ENCODE measurements around the gene NKAIN4.
"Not testable (repeated sequence)": the region's sequence is repeated elsewhere in the genome, so short reads cannot be mapped to it uniquely, and the experiment has no call there.

Gene NKAIN4

DNA sequence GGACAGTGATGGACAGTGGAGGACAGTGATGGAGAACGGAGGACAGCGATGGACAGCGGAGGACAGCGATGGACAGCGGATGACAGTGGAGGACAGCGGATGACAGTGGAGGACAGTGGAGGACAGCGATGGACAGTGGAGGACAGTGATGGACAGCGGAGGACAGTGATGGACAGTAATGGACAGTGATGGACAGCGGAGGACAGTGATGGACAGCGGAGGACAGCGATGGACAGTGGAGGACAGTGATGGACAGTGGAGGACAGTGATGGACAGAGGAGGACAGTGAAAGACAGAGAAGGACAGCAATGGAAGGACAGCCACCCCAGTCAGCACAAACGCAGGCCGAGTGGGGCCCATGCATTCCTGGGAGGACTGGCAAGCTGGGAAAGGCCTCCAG lies 3.4 kb upstream of the NKAIN4 start:
- H3K4me1 Mint-ChIP-seq, result peaks cover 25% of the 10 kb centered on the region
- no peak overlapping the region for H3K27ac Mint-ChIP-seq
- no peak for DNase-seq
- no peak overlapping the region for H3K4me3 Mint-ChIP-seq
- peaks cover 69% of the 10 kb centered on the region for H3K27me3 Mint-ChIP-seq
- no peaks in the 10 kb centered on the region for H3K9me3 Mint-ChIP-seq
- ATAC-seq, result no peak

DNA sequence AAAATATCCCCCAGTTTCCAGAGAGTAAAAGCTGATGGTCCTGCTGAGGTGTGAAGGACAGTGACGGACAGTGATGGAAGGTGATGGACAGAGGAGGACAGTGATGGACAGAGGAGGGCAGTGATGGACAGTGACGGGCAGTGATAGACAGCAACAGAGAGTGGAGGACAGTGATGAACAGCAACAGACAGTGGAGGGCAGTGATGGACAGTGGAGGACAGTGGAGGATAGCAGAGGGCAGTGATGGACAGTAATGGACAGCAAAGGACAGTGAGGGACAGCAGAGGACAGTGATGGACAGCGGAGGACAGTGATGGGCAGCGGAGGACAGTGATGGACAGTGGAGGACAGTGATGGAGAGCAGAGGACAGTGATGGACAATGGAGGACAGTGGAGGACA lies 2.7 kb upstream of the NKAIN4 start:
- H3K4me3 Mint-ChIP-seq, result no peak overlapping the region
- H3K4me1 Mint-ChIP-seq, result peaks cover 19% of the 10 kb centered on the region
- peaks cover 69% of the 10 kb centered on the region for H3K27me3 Mint-ChIP-seq
- H3K9me3 Mint-ChIP-seq, result no peaks in the 10 kb centered on the region
- ATAC-seq, result no peak
- DNase-seq, result no peak
- H3K27ac Mint-ChIP-seq, result no peak overlapping the region

DNA sequence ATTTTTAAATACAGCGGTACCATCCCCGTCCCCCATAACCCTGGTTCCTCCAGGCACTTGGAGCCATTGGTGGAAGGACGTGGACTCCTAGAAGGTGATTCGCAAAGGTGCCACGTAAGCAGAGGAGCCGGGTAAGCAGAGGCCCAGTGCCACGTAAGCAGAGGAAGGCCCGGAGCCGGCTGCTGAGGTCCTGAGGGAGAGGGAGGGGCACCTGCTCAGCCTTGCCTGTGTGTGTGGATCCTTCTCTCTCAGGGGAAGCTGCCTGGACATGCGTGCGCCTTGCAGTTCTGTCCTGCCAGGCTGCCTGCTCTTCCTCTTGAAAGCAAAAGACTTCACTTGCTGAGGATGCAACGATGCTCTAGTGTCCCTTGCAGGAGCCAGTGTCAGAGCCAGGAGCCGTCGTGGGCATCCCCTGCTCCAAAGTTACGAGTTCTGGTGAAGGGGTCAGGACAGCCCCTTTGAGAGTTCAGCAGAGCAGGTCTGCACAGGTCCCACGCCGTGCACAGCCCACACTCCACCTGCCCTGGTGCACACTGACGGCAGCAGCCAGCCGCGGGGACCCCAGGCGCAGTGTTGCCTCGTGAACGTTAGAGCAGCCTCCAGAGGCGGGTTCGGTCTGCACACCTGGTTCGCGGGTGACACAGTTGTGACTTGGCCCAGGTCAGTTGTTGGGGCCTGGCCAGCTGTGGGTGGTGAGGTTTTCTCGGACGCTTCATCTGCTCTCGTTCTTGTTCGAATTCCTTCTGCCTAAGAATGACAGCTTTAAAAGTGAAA lies 1.9 kb upstream of the NKAIN4 start:
- H3K27me3 Mint-ChIP-seq, result peaks cover 67% of the 10 kb centered on the region
- no peaks in the 10 kb centered on the region for H3K9me3 Mint-ChIP-seq
- ATAC-seq (no peak), DNase-seq (no peak)
- no peak overlapping the region for H3K4me3 Mint-ChIP-seq
- H3K4me1 Mint-ChIP-seq, result peaks cover 14% of the 10 kb centered on the region
- H3K27ac Mint-ChIP-seq, result no peak overlapping the region

DNA sequence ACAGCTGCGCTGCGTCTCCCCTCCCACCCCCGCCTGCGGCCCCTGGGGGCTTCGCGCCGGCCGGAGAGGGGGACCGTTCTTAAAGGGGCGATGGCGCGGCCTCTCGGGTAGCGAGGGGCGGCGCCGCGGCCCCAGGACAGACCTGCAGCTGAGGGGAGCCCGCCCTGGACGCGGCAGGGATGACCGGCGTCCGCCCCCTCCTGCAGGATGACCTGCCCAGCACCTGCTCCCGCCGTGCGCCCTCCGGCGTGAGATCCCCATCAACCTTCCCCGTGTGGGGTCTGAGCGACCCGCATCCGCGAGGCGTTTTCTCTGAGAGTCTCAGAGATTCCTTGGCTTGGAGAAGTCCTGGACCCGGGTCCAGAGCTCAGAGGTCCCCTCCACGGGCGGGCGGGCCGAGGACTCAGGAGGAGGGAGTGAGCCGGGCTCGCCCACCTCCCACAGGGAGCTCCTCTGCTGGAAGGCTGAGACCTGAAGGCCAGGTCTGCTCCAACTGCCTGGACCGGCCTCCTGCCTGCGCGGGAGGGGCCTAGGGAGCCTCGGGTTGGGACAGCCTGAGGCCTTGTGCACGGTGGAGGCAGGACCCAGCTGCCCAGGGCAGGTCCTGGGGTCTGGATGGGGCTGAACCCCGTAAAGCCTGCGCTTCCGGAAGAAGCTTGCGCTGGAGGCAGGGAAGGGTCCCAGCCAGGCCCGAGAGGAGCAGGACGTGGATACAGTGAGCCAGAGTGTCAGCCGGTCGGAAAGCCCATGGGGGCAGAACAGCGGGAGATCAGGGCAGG lies 532 bp upstream of the NKAIN4 start:
- DNase-seq (no peak), ATAC-seq (peak; percentile 32)
- no peaks in the 10 kb centered on the region for H3K9me3 Mint-ChIP-seq

DNA sequence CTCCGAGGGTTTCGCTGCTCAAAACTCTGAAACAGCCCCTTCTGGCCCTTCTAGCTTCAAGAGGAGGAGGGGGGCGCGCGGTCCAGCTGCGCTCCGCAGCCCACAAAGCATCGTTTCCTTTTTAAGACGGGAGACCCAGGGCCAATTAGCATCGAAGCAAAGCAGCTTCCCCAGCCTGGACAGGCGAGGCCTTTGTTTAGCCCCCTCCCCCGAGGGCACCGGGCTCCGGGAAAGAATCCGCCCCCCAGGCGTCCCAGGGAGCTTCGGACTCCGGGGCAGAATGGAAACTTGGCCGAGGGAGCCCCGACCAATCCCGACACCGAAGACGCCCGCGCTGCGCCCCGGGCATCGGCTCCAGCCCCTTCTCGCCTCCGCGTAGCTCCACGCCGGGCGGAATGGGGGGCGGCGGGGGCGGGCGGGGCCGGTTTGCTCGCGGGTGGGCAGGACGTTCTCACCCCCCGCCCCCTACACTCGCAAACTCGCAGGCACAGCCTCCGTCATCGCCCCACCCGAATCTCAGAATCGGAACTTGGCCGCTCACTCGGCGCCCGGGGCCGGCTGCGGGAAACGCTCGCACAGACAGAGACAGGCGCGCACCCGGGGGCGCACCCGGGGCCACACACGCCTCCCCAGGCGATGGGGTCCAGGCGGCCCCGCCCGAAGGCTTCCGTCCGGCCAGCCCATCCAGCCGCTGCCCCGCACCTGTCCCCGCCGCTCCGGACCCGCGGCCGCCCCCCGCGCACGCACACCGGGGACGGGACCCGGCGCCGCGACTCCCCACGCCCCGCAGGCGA lies 628 bp downstream of the NKAIN4 start:
- Mint-ChIP-seq H3K4me3 (peak overlapping the region in 1 of 2 donors; percentile 49), H3K27ac (no peak overlapping the region), H3K27me3 (peaks cover 65% of the 10 kb centered on the region), H3K9me3 (no peaks in the 10 kb centered on the region), H3K4me1 (peaks cover 14% of the 10 kb centered on the region)
- DNase-seq (no peak), ATAC-seq (no peak)

More for the DNA sequence above, 532 bp upstream of the NKAIN4 start:
- Mint-ChIP-seq H3K4me1 (peaks cover 14% of the 10 kb centered on the region), H3K27ac (no peak overlapping the region), H3K27me3 (peaks cover 62% of the 10 kb centered on the region), H3K4me3 (peak overlapping the region; percentile 33 to 60)

DNA sequence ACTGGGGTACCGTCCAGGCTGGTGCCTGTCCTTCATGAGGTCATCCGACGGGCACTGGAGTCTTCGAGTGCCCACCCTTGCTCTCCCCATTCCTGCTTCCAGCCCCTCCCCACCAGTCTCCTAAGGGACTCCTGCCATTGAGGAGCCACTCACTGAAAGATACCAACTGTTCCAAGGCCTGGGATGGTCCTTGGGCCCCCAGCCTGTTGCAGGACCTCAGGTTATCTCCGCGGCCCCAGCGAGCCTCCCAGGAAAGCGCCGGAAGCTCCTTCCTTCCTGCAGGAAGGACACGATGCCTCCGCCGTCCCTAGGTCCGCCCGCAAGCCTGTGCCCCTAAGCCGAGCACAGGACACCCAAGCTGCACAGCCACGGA lies 1.2 kb downstream of the NKAIN4 start:
- DNase-seq (no peak), ATAC-seq (no peak)
- peaks cover 14% of the 10 kb centered on the region for H3K4me1 Mint-ChIP-seq
- peaks cover 70% of the 10 kb centered on the region for H3K27me3 Mint-ChIP-seq
- H3K27ac Mint-ChIP-seq, result no peak overlapping the region
- no peaks in the 10 kb centered on the region for H3K9me3 Mint-ChIP-seq
- H3K4me3 Mint-ChIP-seq, result peak overlapping the region in 1 of 2 donors; percentile 49

DNA sequence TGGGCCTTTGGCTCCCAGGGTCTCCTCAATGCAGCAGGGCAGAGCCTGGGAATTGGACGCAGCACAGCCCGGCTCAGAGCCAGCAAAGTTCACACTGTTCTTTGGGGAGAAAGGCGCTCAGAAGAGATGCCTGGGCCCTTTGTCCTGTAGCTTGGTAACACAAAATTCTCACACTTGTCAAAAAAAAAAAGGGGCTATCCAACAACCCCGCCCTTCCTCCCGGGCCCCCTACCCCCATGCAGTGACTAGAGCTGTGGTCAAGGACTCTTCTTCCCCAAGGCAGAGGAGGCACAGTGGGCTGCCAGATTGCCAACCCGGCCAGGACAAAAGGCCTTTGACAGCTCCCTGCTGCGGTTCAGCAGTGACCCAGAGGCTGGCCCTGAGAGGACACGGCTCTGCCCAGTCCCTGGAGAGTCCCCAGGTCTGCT lies 2.0 kb downstream of the NKAIN4 start:
- H3K4me1 Mint-ChIP-seq, result peaks cover 14% of the 10 kb centered on the region
- no peak overlapping the region for H3K4me3 Mint-ChIP-seq
- H3K9me3 Mint-ChIP-seq, result no peaks in the 10 kb centered on the region
- ATAC-seq (no peak), DNase-seq (no peak)
- peaks cover 75% of the 10 kb centered on the region for H3K27me3 Mint-ChIP-seq
- H3K27ac Mint-ChIP-seq, result no peak overlapping the region

DNA sequence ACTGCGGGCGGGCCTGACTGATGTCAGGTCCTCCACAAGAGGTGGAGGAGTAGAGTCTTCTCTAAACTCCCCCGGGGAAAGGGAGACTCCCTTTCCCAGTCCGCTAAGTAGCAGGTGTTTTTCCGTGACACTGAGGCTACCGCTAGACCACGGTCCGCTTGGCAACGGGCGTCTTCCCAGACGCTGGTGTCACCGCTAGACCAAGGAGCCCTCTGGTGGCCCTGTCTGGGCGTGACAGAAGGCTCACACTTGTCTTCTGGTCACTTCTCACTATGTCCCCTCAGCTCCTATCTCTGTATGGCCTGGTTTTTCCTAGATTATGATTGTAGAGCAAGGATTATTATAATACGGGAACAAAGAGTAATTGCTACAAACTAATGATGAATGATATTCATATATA lies 2.9 kb downstream of the NKAIN4 start:
- not testable (repeated sequence) for H3K9me3 Mint-ChIP-seq, DNase-seq, H3K4me3 Mint-ChIP-seq, ATAC-seq, H3K27ac Mint-ChIP-seq
- peaks cover 70% of the 10 kb centered on the region for H3K27me3 Mint-ChIP-seq
- peaks cover 14% of the 10 kb centered on the region for H3K4me1 Mint-ChIP-seq

DNA sequence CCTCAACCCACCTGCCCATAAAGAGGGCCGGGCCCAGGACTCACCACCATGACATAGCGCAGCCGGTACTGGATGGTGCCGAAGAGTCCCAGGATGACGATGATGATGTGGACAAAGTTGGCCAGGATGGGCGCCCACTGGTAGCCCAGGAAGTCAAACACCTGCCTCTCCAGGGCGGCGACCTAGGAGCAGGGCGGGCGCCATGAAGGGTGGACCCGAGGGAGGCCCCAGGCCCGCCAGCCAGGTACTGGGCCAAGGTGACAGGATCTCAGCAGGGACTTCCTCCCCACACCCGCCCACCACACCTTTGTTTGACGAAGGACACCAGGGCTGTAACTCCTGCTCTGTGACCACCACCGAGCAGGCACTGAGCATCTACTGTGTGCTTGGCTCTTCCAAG lies 4.4 kb downstream of the NKAIN4 start:
- no peaks in the 10 kb centered on the region for H3K9me3 Mint-ChIP-seq
- H3K27me3 Mint-ChIP-seq, result peaks cover 68% of the 10 kb centered on the region
- no peak overlapping the region for H3K4me3 Mint-ChIP-seq

DNA sequence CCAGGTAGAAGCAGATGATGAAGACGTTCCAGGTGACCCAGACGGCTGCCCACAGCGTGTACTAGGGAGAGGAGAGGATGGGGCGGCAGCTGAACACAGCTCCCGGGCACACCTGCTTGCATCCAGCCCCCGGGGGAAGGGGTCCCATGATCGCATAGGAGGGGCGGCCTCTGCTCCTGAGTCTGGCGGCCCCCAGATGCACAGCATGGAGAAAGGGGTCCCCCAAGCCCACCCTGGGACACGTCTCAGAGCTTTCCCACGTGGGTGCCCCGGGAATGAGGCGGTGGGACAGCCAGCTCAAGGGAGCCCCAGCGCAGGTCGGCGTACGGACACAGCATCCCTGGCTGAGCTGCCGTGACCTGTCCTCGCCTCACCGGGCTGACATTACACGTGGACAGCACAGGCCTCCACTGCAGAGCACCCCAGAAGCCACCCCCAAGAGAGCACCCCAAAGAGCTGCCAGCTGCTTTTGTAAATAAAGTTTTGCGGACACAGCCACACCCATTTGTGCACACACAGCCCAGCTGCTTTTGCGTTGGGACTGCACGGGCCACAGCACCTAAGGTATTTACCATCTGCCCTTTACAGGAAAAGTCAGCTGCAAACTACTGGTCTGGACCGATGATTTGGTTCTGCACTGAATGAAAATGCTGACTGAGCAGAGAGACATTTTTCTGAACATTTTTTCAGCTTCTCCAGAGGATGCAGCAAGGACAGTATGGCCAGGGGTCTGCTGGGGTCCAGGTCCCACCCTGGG lies 5.2 kb downstream of the NKAIN4 start:
- DNase-seq (no peak), ATAC-seq (no peak)
- Mint-ChIP-seq H3K9me3 (no peaks in the 10 kb centered on the region), H3K4me1 (peaks cover 4% of the 10 kb centered on the region), H3K4me3 (no peak overlapping the region), H3K27me3 (peaks cover 63% of the 10 kb centered on the region), H3K27ac (no peak overlapping the region)

More for the DNA sequence above, 4.4 kb downstream of the NKAIN4 start:
- H3K4me1 Mint-ChIP-seq, result peaks cover 8% of the 10 kb centered on the region
- ATAC-seq (no peak), DNase-seq (no peak)
- no peak overlapping the region for H3K27ac Mint-ChIP-seq

DNA sequence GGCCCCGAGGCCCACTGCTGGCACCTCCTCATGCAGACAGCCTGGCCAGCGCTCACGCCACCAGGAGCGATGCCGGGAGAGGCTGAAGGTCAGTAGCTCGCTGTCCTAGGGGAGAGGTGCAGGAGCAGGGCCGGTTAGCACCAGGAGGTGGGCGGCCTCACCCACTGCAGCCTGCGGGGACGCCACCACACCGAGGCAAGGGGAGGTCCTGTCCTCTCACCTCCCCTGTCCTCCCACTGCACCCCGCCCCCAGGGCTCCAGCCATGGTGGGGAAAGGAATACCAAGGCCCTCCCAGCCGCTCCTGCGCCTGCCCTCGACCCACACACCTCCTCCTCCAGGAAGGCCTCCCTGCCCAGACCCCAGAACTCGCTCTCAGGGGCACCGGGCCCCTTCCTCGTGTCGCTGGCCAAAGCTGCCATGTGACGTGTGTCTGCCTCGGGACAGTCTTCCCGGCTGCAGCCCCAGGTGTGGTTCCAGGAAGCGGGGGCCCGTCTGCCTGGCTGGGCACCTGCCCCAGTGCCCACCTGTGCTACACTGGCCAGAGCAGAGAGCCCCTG lies 6.5 kb downstream of the NKAIN4 start:
- DNase-seq (no peak), ATAC-seq (peak; percentile 16)
- Mint-ChIP-seq H3K4me3 (no peak overlapping the region), H3K27me3 (peaks cover 52% of the 10 kb centered on the region), H3K4me1 (no peaks in the 10 kb centered on the region), H3K9me3 (no peaks in the 10 kb centered on the region), H3K27ac (peak overlapping the region in 1 of 2 donors; percentile 12)

DNA sequence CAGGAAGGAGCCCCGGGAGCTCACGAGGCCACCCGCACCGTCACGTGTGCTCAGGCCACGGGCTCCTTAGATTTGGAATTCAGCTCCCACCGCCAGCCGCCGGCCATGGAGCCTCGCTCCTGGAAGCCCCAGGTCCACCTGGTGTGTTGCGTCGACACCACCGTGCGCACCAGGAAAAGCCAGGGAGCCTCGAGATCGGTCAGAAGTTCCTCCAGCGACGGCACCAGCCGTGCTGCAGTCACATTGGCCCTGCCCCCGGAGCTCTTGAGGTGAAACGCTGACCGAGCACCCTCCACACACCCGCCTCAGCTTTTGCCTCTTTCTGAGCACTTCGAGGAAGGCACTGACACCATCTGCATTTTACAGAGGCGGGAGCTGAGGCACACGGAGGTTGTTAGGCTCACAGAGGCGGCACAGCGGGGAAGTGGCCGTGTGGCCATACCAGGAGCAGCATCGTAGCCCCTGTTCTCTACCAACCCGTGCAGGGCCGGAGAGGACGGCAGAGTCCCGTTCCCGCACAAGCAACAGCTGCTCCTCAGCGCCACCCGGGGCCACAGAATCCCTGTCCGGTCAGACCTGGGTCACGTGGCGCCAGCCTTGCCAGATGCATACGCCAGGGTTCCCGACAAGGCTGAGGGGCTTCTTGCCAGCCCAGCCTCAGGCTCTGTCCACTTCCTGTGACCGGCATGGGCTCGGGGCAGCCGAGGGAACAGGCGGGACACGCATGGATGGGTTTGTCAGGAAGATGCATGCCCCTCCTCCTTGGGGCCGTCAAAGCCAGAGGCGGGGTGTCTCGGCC lies 7.6 kb downstream of the NKAIN4 start:
- peaks cover 42% of the 10 kb centered on the region for H3K27me3 Mint-ChIP-seq
- no peaks in the 10 kb centered on the region for H3K4me1 Mint-ChIP-seq
- H3K27ac Mint-ChIP-seq, result no peak overlapping the region
- ATAC-seq (no peak), DNase-seq (no peak)
- H3K4me3 Mint-ChIP-seq, result no peak overlapping the region
- H3K9me3 Mint-ChIP-seq, result no peaks in the 10 kb centered on the region

DNA sequence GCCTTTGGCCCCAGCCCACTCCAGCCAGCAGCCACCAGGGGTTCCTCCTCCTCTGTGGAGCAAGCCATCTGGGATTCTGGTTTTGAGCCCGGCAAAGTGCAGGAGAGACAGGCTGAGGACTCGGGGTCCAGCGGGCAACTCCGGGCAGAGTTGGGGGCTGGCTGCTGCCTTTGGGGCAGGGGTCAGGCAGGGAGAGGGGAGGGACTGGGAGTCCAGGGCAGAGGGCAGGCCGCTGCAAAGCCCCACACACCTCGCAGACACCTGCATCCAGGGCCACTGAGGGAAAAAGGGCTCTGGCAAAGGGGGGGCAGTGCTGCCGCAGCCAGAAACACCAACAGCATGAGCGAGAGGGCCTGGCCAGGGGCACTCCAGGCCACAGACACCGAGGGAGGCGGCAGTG lies 9.8 kb downstream of the NKAIN4 start:
- ATAC-seq (no peak), DNase-seq (no peak)
- Mint-ChIP-seq H3K4me3 (no peak overlapping the region), H3K27ac (no peak overlapping the region), H3K9me3 (no peaks in the 10 kb centered on the region), H3K4me1 (no peaks in the 10 kb centered on the region), H3K27me3 (peaks cover 38% of the 10 kb centered on the region)

DNA sequence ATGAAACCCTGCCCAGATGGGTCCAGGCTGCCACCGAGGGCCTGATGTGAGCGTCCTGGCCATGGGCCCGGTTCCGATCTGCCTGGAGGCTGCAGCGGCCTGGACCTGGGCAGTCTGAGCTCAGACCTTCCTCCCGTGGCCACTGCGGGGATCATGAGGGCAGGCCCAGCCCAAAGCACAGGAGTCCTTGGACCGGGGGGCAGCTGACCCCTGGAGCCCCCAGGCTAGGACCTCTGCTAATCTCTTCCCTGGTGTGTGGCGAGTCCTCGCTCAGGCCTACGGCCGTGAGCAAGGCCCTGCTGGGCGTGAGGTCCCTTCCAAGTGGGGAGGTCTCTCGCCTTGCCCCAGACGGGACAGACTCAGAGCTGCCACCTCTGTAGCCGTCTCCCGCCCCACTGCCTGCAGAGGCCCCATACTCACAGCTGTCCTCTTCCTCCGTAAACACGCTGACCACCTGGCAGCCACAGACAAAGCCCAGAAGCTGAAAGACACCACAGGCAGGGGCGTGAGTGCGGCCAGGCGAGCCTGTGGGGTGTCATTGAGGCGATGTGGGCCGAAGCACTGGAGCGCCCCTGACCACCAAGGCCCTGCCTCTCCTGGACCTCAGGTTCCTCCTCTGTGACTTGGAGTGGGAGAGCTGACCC lies 10.5 kb downstream of the NKAIN4 start:
- no peak overlapping the region for H3K4me3 Mint-ChIP-seq
- no peak overlapping the region for H3K27ac Mint-ChIP-seq
- peaks cover 1% of the 10 kb centered on the region for H3K4me1 Mint-ChIP-seq
- DNase-seq, result no peak
- ATAC-seq, result no peak
- peaks cover 31% of the 10 kb centered on the region for H3K27me3 Mint-ChIP-seq
- no peaks in the 10 kb centered on the region for H3K9me3 Mint-ChIP-seq

Measured in stimulated activated naive CD8-positive, alpha-beta T cell treated with anti-CD3 and anti-CD28 coated beads, Interleukin-15, amount 100 ng/mL, for 72 hours (primary cell).